Brain microvascular endothelial cell (primary cell): ENCODE results near the gene USP35.

ENCODE experiments used
- DNase-seq: peaks from one replicate; pipeline ENCODE4 v3.0.0-alpha.2; 2020
- H3K27ac ChIP-seq: fragments of 250-450 bp; sonication (Bioruptor Pico); 2 replicates; pipeline ENCODE4 v1.5.1; 2020; ENCODE audit warnings: mild to moderate bottlenecking, moderate library complexity
- H3K27me3 ChIP-seq: fragments of 250-450 bp; sonication (Bioruptor Pico); replicated peaks from 2 replicates; pipeline ENCODE4 v1.5.1; 2020; ENCODE audit warnings: mild to moderate bottlenecking
- H3K36me3 ChIP-seq: fragments of 250-450 bp; sonication (Bioruptor Pico); replicated peaks from 2 replicates; pipeline ENCODE4 v1.5.1; 2020; ENCODE audit warnings: mild to moderate bottlenecking
- H3K4me3 ChIP-seq: 2 replicates; pipeline ENCODE4 v1.5.1; 2011; ENCODE audit warnings: low read depth, mild to moderate bottlenecking, control low read depth, low read length, moderate library complexity
- CTCF ChIP-seq: IDR thresholded peaks from 2 replicates; pipeline ENCODE4 v1.5.1; 2011; ENCODE audit warnings: low read depth, mild to moderate bottlenecking, moderate library complexity, low read length, control low read depth, inconsistent platforms; ENCODE audit errors: missing control alignments
- in situ Hi-C: cut with HindIII; loops from 2 replicates; pipeline ENCODE4 v1.10.0; 2017; ENCODE audit warnings: low sequenced_read_pairs, low pct_ligation_motif_present

Gene USP35

GRCh38 chr11:78226684-78227680 is 38.3 kb downstream of the USP35 start:
- peaks cover 21% of the 10 kb centered on the region for H3K36me3 ChIP-seq
- in situ Hi-C loops = no loop called here

GRCh38 chr11:78227921-78228320 is 39.2 kb downstream of the USP35 start:
- Histone ChIP-seq H3K27ac (no peak overlapping the region), H3K4me3 (no peak overlapping the region), H3K36me3 (peaks cover 15% of the 10 kb centered on the region), H3K27me3 (no peaks in the 10 kb centered on the region)
- no peak for TF ChIP-seq CTCF
- in situ Hi-C loops = no loop called here
- no peak for DNase-seq

More at GRCh38 chr11:78226684-78227680, 38.3 kb downstream of the USP35 start:
- Histone ChIP-seq H3K27ac (no peak overlapping the region), H3K27me3 (no peaks in the 10 kb centered on the region), H3K4me3 (no peak overlapping the region)
- DNase-seq = no peak
- TF ChIP-seq CTCF = no peak

DNA sequence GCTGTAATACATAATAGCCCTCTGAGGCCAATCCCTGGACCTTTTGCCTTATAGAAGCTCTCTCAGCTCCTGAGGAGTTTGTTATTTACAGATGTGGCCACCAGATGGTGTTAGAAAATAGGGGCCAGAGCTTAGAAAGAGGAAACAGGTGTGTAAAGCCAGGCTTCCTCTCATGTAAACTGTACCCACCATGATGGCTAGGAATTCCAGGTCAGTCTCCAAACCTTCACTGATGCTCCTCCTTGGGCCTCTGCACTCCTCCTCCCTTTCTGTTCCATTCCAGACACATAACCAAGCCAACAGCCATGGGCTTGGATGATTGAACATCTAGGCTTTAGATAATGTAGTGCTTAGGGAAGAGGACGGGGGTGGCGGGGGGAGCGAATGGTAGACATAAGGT is 39.7 kb downstream of the USP35 start:
- Histone ChIP-seq H3K27ac (no peak overlapping the region), H3K27me3 (no peaks in the 10 kb centered on the region), H3K36me3 (peaks cover 10% of the 10 kb centered on the region), H3K4me3 (no peak overlapping the region)
- in situ Hi-C loops = no loop called here
- DNase-seq = peak; percentile 28
- peak; percentile 65 for TF ChIP-seq CTCF

DNA sequence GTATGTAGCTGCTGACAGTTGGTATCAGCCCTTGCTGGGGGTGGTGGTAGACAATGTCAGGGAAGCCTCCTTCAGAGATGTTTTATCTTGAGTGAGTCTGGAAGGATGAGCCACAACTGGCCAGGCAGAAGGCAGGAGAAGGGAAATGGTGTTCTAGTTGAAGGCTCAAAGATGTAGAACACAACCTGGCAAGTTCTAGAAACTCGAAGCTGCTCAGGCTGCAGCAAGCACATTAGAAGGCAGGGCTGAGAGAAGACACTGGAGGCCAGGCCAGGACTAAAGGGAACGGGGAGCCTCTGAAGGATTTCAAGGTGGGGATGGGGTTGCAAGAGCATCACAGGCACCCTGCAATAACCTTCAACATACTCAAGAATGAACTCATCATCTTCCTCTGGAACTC is 40.4 kb downstream of the USP35 start:
- no peak overlapping the region for H3K4me3 ChIP-seq
- H3K27ac ChIP-seq = no peak overlapping the region
- H3K36me3 ChIP-seq = peaks cover 10% of the 10 kb centered on the region
- no peaks in the 10 kb centered on the region for H3K27me3 ChIP-seq
- no peak for TF ChIP-seq CTCF
- in situ Hi-C loops = no loop called here
- DNase-seq = no peak

- TF ChIP-seq CTCF = no peak
- no peak for DNase-seq
- Histone ChIP-seq H3K27ac (no peak overlapping the region), H3K27me3 (no peaks in the 10 kb centered on the region), H3K36me3 (peaks cover 1% of the 10 kb centered on the region), H3K4me3 (no peak overlapping the region)
- in situ Hi-C loops = no loop called here
Measured at GRCh38 chr11:78230161-78230877, 41.6 kb downstream of the USP35 start.
